Spinal cord (tissue), 10 donors: ENCODE results near the gene VCL. TPM values are rescaled to one million over a fixed set of nuclear protein-coding genes. Genes with fewer than 3 reads are reported as not detected.

Experiments used
- DNase-seq, 6 donors: peaks; one replicate each; pipeline versions ENCODE4 v3.0.0 to v3.0.0-alpha.2; 2013 to 2015; ENCODE audit warnings: low spot score in 6 of 6, low read depth in 4 of 6
- H3K27ac ChIP-seq: one replicate; pipeline ENCODE4 v1.5.1; 2013; ENCODE audit warnings: low read depth, low read length, control low read depth
- H3K27me3 ChIP-seq: one replicate; pipeline ENCODE4 v1.6.1; 2013; ENCODE audit warnings: low read length; ENCODE audit not compliant: control insufficient read depth, insufficient read depth
- H3K36me3 ChIP-seq: one replicate; pipeline ENCODE4 v1.6.1; 2013; ENCODE audit warnings: low read length; ENCODE audit not compliant: control insufficient read depth, insufficient read depth
- H3K4me1 ChIP-seq: one replicate; pipeline ENCODE4 v1.6.1; 2013; ENCODE audit warnings: low read length; ENCODE audit not compliant: control insufficient read depth, insufficient read depth
- H3K4me3 ChIP-seq: one replicate; pipeline ENCODE4 v1.5.1; 2013; ENCODE audit warnings: low read depth, low read length, control low read depth
- H3K9me3 ChIP-seq: one replicate; pipeline ENCODE4 v1.6.1; 2013; ENCODE audit warnings: low read length; ENCODE audit not compliant: control insufficient read depth, insufficient read depth
- WGBS: methylation state at CpG from one replicate; pipeline ENCODE4 v1.1.5; 2013; ENCODE audit warnings: missing lambda C conversion rate; ENCODE audit not compliant: insufficient coverage; 5-methylcytosine and 5-hydroxymethylcytosine counted together
- polyA plus RNA-seq, 2 donors: library from polyadenylated mRNA; unstranded; fragments of 120-200 nt; gene quantifications; one replicate each; pipeline ENCODE4 v1.2.1, GENCODE V29; 2013; ENCODE audit not compliant: insufficient read length in 2 of 2
- total RNA-seq, 2 donors: library from RNA; depleted of rRNA in 1 of 2; stranded (reverse); fragments of 120-200 nt in 1 of 2; fragments of >200 nt in 1 of 2; gene quantifications; one replicate each; pipeline versions ENCODE4 v1.2.3 to v1.2.4, GENCODE V29; 2013 to 2014
- donor health status: healthy.

Gene VCL
- total and polyA plus RNA-seq, 4 donors = 47.8 to 106 (median 63.5) TPM

GRCh38 chr10:74079936-74080590, 82.1 kb downstream of the VCL start:
- no peaks in the 10 kb centered on the region for H3K4me1 ChIP-seq
- H3K9me3 ChIP-seq = no peaks in the 10 kb centered on the region
- no peak overlapping the region for H3K4me3 ChIP-seq
- no peaks in the 10 kb centered on the region for H3K27me3 ChIP-seq
- no peak for DNase-seq
- no peak overlapping the region for H3K27ac ChIP-seq
- H3K36me3 ChIP-seq = peaks cover 6% of the 10 kb centered on the region
- no CpG with 5 or more reads among the region's 2 CpGs for WGBS

GRCh38 chr10:74081192-74081803, 83.4 kb downstream of the VCL start:
- H3K4me3 ChIP-seq = no peak overlapping the region
- no peaks in the 10 kb centered on the region for H3K27me3 ChIP-seq
- H3K27ac ChIP-seq = peak overlapping the region; percentile 22
- H3K9me3 ChIP-seq = no peaks in the 10 kb centered on the region
- peak in 5 of 6 donors; percentile 42 to 92 (median 64) for DNase-seq
- 25% methylated on average over 1 of the region's 4 CpGs for WGBS
- peaks cover 5% of the 10 kb centered on the region for H3K4me1 ChIP-seq
- peaks cover 6% of the 10 kb centered on the region for H3K36me3 ChIP-seq

GRCh38 chr10:74081941-74082718, 84.2 kb downstream of the VCL start:
- WGBS = 61% methylated on average over 2 of the region's 5 CpGs
- DNase-seq = no peak
- Histone ChIP-seq H3K36me3 (peaks cover 6% of the 10 kb centered on the region), H3K4me3 (no peak overlapping the region), H3K4me1 (peaks cover 5% of the 10 kb centered on the region), H3K27me3 (no peaks in the 10 kb centered on the region), H3K27ac (peak overlapping the region; percentile 44), H3K9me3 (no peaks in the 10 kb centered on the region)

GRCh38 chr10:74083304-74083703, 85.4 kb downstream of the VCL start:
- 88% methylated on average over 1 of the region's 2 CpGs for WGBS
- Histone ChIP-seq H3K27me3 (no peaks in the 10 kb centered on the region), H3K9me3 (no peaks in the 10 kb centered on the region), H3K4me1 (peaks cover 5% of the 10 kb centered on the region), H3K36me3 (peaks cover 6% of the 10 kb centered on the region), H3K4me3 (no peak overlapping the region), H3K27ac (no peak overlapping the region)
- DNase-seq = no peak

- peaks cover 7% of the 10 kb centered on the region for H3K36me3 ChIP-seq
- no CpG with 5 or more reads among the region's 3 CpGs for WGBS
- DNase-seq = no peak
- H3K4me1 ChIP-seq = peaks cover 5% of the 10 kb centered on the region
- H3K27ac ChIP-seq = no peak overlapping the region
- no peak overlapping the region for H3K4me3 ChIP-seq
- no peaks in the 10 kb centered on the region for H3K27me3 ChIP-seq
- no peaks in the 10 kb centered on the region for H3K9me3 ChIP-seq
Observed at GRCh38 chr10:74084955-74085354, 87.0 kb downstream of the VCL start.

- WGBS = 22% methylated on average over 2 of the region's 2 CpGs
- no peaks in the 10 kb centered on the region for H3K9me3 ChIP-seq
- peaks cover 13% of the 10 kb centered on the region for H3K36me3 ChIP-seq
- H3K27me3 ChIP-seq = no peaks in the 10 kb centered on the region
- H3K4me1 ChIP-seq = peaks cover 5% of the 10 kb centered on the region
- H3K4me3 ChIP-seq = no peak overlapping the region
- peak overlapping the region; percentile 68 for H3K27ac ChIP-seq
- peak in 5 of 6 donors; percentile 33 to 76 (median 51) for DNase-seq
Observed at GRCh38 chr10:74086317-74086716, 88.4 kb downstream of the VCL start.

- H3K27me3 ChIP-seq = no peaks in the 10 kb centered on the region
- H3K9me3 ChIP-seq = no peaks in the 10 kb centered on the region
- DNase-seq = peak in 1 of 6 donors; percentile 56
- H3K36me3 ChIP-seq = peaks cover 19% of the 10 kb centered on the region
- H3K27ac ChIP-seq = no peak overlapping the region
- H3K4me3 ChIP-seq = no peak overlapping the region
- 56% methylated on average over 2 of the region's 3 CpGs for WGBS
- H3K4me1 ChIP-seq = peaks cover 5% of the 10 kb centered on the region
Observed at GRCh38 chr10:74088722-74089121, 90.8 kb downstream of the VCL start.

- peaks cover 34% of the 10 kb centered on the region for H3K36me3 ChIP-seq
- H3K9me3 ChIP-seq = no peaks in the 10 kb centered on the region
- H3K27ac ChIP-seq = no peak overlapping the region
- no peak overlapping the region for H3K4me3 ChIP-seq
- no peaks in the 10 kb centered on the region for H3K4me1 ChIP-seq
- no CpG with 5 or more reads among the region's 3 CpGs for WGBS
- no peaks in the 10 kb centered on the region for H3K27me3 ChIP-seq
- DNase-seq = no peak
Observed at GRCh38 chr10:74092372-74092771, 94.5 kb downstream of the VCL start.

- no peak overlapping the region for H3K27ac ChIP-seq
- H3K4me3 ChIP-seq = no peak overlapping the region
- WGBS = no CpG with 5 or more reads among the region's 4 CpGs
- H3K4me1 ChIP-seq = no peaks in the 10 kb centered on the region
- H3K36me3 ChIP-seq = peaks cover 37% of the 10 kb centered on the region
- no peak for DNase-seq
- H3K9me3 ChIP-seq = no peaks in the 10 kb centered on the region
- H3K27me3 ChIP-seq = no peaks in the 10 kb centered on the region
Observed at GRCh38 chr10:74093530-74094164, 95.7 kb downstream of the VCL start.
